ENCODE data around the gene NCK1. TPM values are rescaled to one million over a fixed set of nuclear protein-coding genes. Genes with fewer than 3 reads are reported as not detected.

The NCK1 gene
- total RNA-seq, 1 experiment from 2014 or later, result 25.6 TPM

- no peak overlapping the region for H3K9ac ChIP-seq (ENCODE audit: low read length)
- H4K20me1 ChIP-seq (ENCODE audit: insufficient read depth), result no peaks in the 10 kb centered on the region
- no peak overlapping the region for H3K27ac ChIP-seq (ENCODE audit: low read depth, low read length)
- no peak overlapping the region for H3K4me2 ChIP-seq (ENCODE audit: low read length)
- H3K79me2 ChIP-seq (ENCODE audit: insufficient read depth, low read length), result no peaks in the 10 kb centered on the region
- intact Hi-C loops (cut with micrococcal nuclease), result no loop called here
- no peaks in the 10 kb centered on the region; the same call in 1 of the 2 replicates for H3K9me2 ChIP-seq (ENCODE audit: insufficient read depth)
- ChIA-PET POLR2A (no interaction called here), CTCF (no interaction called here), RAD21 (ENCODE audit: low non-redundant PET in 1 of 2, low total read pairs in 2 of 2, uncharacterized antibody in 2 of 2, unreplicated experiment in 2 of 2) (no interaction called here)
- H3K9me3 ChIP-seq (ENCODE audit: control insufficient read depth in 1 of 2, insufficient read depth in 1 of 2, low read depth in 1 of 2, low read length in 2 of 2), result no peaks in the 10 kb centered on the region
- ATAC-seq (no peak), DNase-seq (ENCODE audit: low read depth, low spot score) (no peak)
- no peaks in the 10 kb centered on the region for H3K27me3 ChIP-seq (ENCODE audit: insufficient read depth, low read length)
- TF ChIP-seq CTCF (IDR thresholded peaks at IDR 0.05 in 2 of 3, conservative IDR thresholded peaks at IDR 0.05 in 1 of 3; ENCODE audit: borderline replicate concordance in 1 of 3, insufficient read depth in 1 of 3, low read depth in 2 of 3, low read length in 2 of 3), result no peak
- TF ChIP-seq ZBTB33 (IDR thresholded peaks at IDR 0.05; ENCODE audit: extremely low read depth, insufficient replicate concordance, low read length), result no peak
- TF ChIP-seq EGR1 (IDR thresholded peaks at IDR 0.05; ENCODE audit: low read depth), result no peak
- TF ChIP-seq ELF1 (IDR thresholded peaks at IDR 0.05; ENCODE audit: borderline replicate concordance, low read depth), result no peak
- TF ChIP-seq ZFX (IDR thresholded peaks at IDR 0.05), result no peak
- TF ChIP-seq FOSL1 (IDR thresholded peaks at IDR 0.05; ENCODE audit: low read depth), result no peak
- no peak overlapping the region for H2AFZ ChIP-seq (ENCODE audit: low read depth, low read length, poor library complexity, severe bottlenecking)
- H3K4me1 ChIP-seq (ENCODE audit: control insufficient read depth in 1 of 2, insufficient read depth in 2 of 2, low read length in 2 of 2), result peaks cover 0 to 11% of the 10 kb centered on the region in 2 experiments; a peak in 2 of 4 replicates
- H3K4me3 ChIP-seq (replicated peaks in 1 of 2; ENCODE audit: low read depth in 1 of 2, low read length in 2 of 2), result no peak overlapping the region
- no TSS peak for BruUV-seq (replicated peaks)
- no peaks in the 10 kb centered on the region for H3K36me3 ChIP-seq (ENCODE audit: control insufficient read depth in 1 of 2, insufficient read depth in 2 of 2, low read length in 2 of 2)
These were observed 25.4 kb upstream of the NCK1 start for GRCh38 chr3:136836511-136837156.
